Measurements from ENCODE around the gene DIP2A.

Gene DIP2A

GRCh38 chr21:46597031-46597430, 138.3 kb downstream of the DIP2A start:
- no peak for DNase-seq (ENCODE audit: low read depth in 2 of 2)

- no peak for DNase-seq (ENCODE audit: low read depth in 2 of 2)
Measured at GRCh38 chr21:46597896-46598343, 139.2 kb downstream of the DIP2A start.

GRCh38 chr21:46598581-46599572, 140.2 kb downstream of the DIP2A start:
- DNase-seq (ENCODE audit: low read depth in 2 of 2) = peak; percentile 57 to 66

GRCh38 chr21:46600305-46600704, 141.6 kb downstream of the DIP2A start:
- DNase-seq (ENCODE audit: low read depth in 2 of 2) = no peak

- DNase-seq (ENCODE audit: low read depth in 2 of 2) = no peak
Measured at GRCh38 chr21:46600978-46601377, 142.3 kb downstream of the DIP2A start.

GRCh38 chr21:46603228-46603627, 144.5 kb downstream of the DIP2A start:
- no peak for DNase-seq (ENCODE audit: low read depth in 2 of 2)

GRCh38 chr21:46604329-46604974, 145.8 kb downstream of the DIP2A start:
- no peak for DNase-seq (ENCODE audit: low read depth in 2 of 2)

GRCh38 chr21:46604975-46605766, 146.5 kb downstream of the DIP2A start, which contains the start of gene S100B:
TSS of gene S100B (minus strand) at chr21:46605082. CDS start at chr21:46602415, 2,667 bp downstream.
- DNase-seq (ENCODE audit: low read depth in 2 of 2) = no peak

GRCh38 chr21:46605767-46606426, 147.2 kb downstream of the DIP2A start:
- no peak for DNase-seq (ENCODE audit: low read depth in 2 of 2)

GRCh38 chr21:46606427-46606813, 147.7 kb downstream of the DIP2A start:
- no peak for DNase-seq (ENCODE audit: low read depth in 2 of 2)

GRCh38 chr21:46607636-46608035, 148.9 kb downstream of the DIP2A start:
- no peak for DNase-seq (ENCODE audit: low read depth in 2 of 2)

GRCh38 chr21:46608672-46609111, 150.0 kb downstream of the DIP2A start:
- DNase-seq (ENCODE audit: low read depth in 2 of 2) = no peak

GRCh38 chr21:46610018-46610701, 151.5 kb downstream of the DIP2A start:
- no peak for DNase-seq (ENCODE audit: low read depth in 2 of 2)

- no peak for DNase-seq (ENCODE audit: low read depth in 2 of 2)
Measured at GRCh38 chr21:46613391-46613790, 154.7 kb downstream of the DIP2A start.

GRCh38 chr21:46616050-46616449, 157.4 kb downstream of the DIP2A start:
- DNase-seq (ENCODE audit: low read depth in 2 of 2) = no peak

- no peak for DNase-seq (ENCODE audit: low read depth in 2 of 2)
Measured at GRCh38 chr21:46616656-46617055, 158.0 kb downstream of the DIP2A start.

- DNase-seq (ENCODE audit: low read depth in 2 of 2) = peak in 1 of 2 experiments; percentile 19
Measured at GRCh38 chr21:46617267-46618051, 158.8 kb downstream of the DIP2A start.

GRCh38 chr21:46618738-46619379, 160.2 kb downstream of the DIP2A start:
- no peak for DNase-seq (ENCODE audit: low read depth in 2 of 2)
